COLO829 (cell line): ENCODE measurements around the gene SART3.
A peak's percentile ranks its signal among the peaks of the same experiment; 100 is the strongest.

ENCODE experiments used
- DNase-seq: peaks from one replicate; pipeline ENCODE4 v3.0.0; 2012; ENCODE audit warnings: low spot score

SART3 gene

GRCh38 chr12:108560752-108561719 is at the start of gene SART3:
TSS of gene SART3 (minus strand) at chr12:108561173. CDS start at chr12:108561154, 19 bp downstream.
- peak; percentile 96 for DNase-seq

- no peak for DNase-seq
Measured at GRCh38 chr12:108610336-108610815, 49.4 kb upstream of the SART3 start.

- DNase-seq = no peak
Measured at GRCh38 chr12:108609537-108610335, 48.8 kb upstream of the SART3 start.

GRCh38 chr12:108608616-108609015 is 47.6 kb upstream of the SART3 start:
- no peak for DNase-seq

- no peak for DNase-seq
Measured at GRCh38 chr12:108607981-108608600, 47.1 kb upstream of the SART3 start.

GRCh38 chr12:108606492-108606891 is 45.5 kb upstream of the SART3 start:
- no peak for DNase-seq

- no peak for DNase-seq
Measured at GRCh38 chr12:108605690-108606406, 44.9 kb upstream of the SART3 start.

GRCh38 chr12:108605000-108605689 is 44.2 kb upstream of the SART3 start:
- DNase-seq = no peak

GRCh38 chr12:108604208-108604941 is 43.4 kb upstream of the SART3 start:
- no peak for DNase-seq

- no peak for DNase-seq
Measured at GRCh38 chr12:108603743-108604142, 42.8 kb upstream of the SART3 start.

GRCh38 chr12:108602976-108603704 is 42.2 kb upstream of the SART3 start:
- no peak for DNase-seq

GRCh38 chr12:108602209-108602705 is 41.3 kb upstream of the SART3 start:
- no peak for DNase-seq

GRCh38 chr12:108600702-108601007 is 39.7 kb upstream of the SART3 start:
- no peak for DNase-seq

- no peak for DNase-seq
Measured at GRCh38 chr12:108599948-108600701, 39.2 kb upstream of the SART3 start.

GRCh38 chr12:108599541-108599940 is 38.6 kb upstream of the SART3 start:
- no peak for DNase-seq

GRCh38 chr12:108598553-108599250 is 37.7 kb upstream of the SART3 start:
- DNase-seq = no peak

GRCh38 chr12:108597559-108598471 is 36.8 kb upstream of the SART3 start, which contains the start of gene TMEM119:
TSS of gene TMEM119 (minus strand) at chr12:108598084. CDS start at chr12:108592383, 5,701 bp downstream.
- DNase-seq = no peak
